ENCODE results near the gene TOX4. TPM values are rescaled to one million over a fixed set of nuclear protein-coding genes. Genes with fewer than 3 reads are reported as not detected.
"Not testable (repeated sequence)": the region's sequence is repeated elsewhere in the genome, so short reads cannot be mapped to it uniquely, and the experiment has no call there.

The TOX4 gene
- 18.5 and 40.5 TPM in 2 replicates for total RNA-seq (2014; rRNA removed; shearing (Covaris generic))

GRCh38 chr14:21476925-21477681, at the start of gene TOX4, which contains the start of gene RAB2B:
Gene TOX4, plus strand, starts transcription at chr14:21477195. Its CDS starts 84 bp downstream, at chr14:21477279.
Gene RAB2B, minus strand, starts transcription at chr14:21476959. Its CDS starts 87 bp downstream, at chr14:21476872.
- DNase-seq (ENCODE audit: low read depth), result peak; percentile 98

- peak; percentile 13 for DNase-seq (ENCODE audit: low read depth)
Observed at GRCh38 chr14:21428930-21429329, 48.1 kb upstream of the TOX4 start.

GRCh38 chr14:21431126-21431525, 45.9 kb upstream of the TOX4 start:
- no peak for DNase-seq (ENCODE audit: low read depth)

GRCh38 chr14:21436567-21437062, 40.4 kb upstream of the TOX4 start:
- no peak for DNase-seq (ENCODE audit: low read depth)

- DNase-seq (ENCODE audit: low read depth), result peak; percentile 98
Observed at GRCh38 chr14:21437063-21437901, 39.7 kb upstream of the TOX4 start.

GRCh38 chr14:21440859-21441258, 36.1 kb upstream of the TOX4 start:
- no peak for DNase-seq (ENCODE audit: low read depth)

- DNase-seq (ENCODE audit: low read depth), result not testable (repeated sequence)
Observed at GRCh38 chr14:21442657-21443056, 34.3 kb upstream of the TOX4 start.

- DNase-seq (ENCODE audit: low read depth), result no peak
Observed at GRCh38 chr14:21449899-21450216, 27.1 kb upstream of the TOX4 start.

GRCh38 chr14:21454843-21455544, 22.0 kb upstream of the TOX4 start:
- peak; percentile 3 for DNase-seq (ENCODE audit: low read depth)

GRCh38 chr14:21455592-21455911, 21.4 kb upstream of the TOX4 start:
- no peak for DNase-seq (ENCODE audit: low read depth)

- DNase-seq (ENCODE audit: low read depth), result peak; percentile 100
Observed at GRCh38 chr14:21455912-21456667, 20.9 kb upstream of the TOX4 start, which contains the start of gene CHD8. Gene CHD8, minus strand, starts transcription at chr14:21456123. Its CDS starts 24,480 bp downstream, at chr14:21431643.

GRCh38 chr14:21467616-21468015, 9.4 kb upstream of the TOX4 start:
- peak; percentile 51 for DNase-seq (ENCODE audit: low read depth)

- DNase-seq (ENCODE audit: low read depth), result no peak
Observed at GRCh38 chr14:21475767-21476522, 1.1 kb upstream of the TOX4 start.

- peak; percentile 74 for DNase-seq (ENCODE audit: low read depth)
Observed at GRCh38 chr14:21476523-21476924, 471 bp upstream of the TOX4 start.

- peak; percentile 9 for DNase-seq (ENCODE audit: low read depth)
Observed at GRCh38 chr14:21486640-21487087, 9.7 kb downstream of the TOX4 start.

GRCh38 chr14:21494902-21495762, 18.1 kb downstream of the TOX4 start:
- DNase-seq (ENCODE audit: low read depth), result no peak

- DNase-seq (ENCODE audit: low read depth), result no peak
Observed at GRCh38 chr14:21496453-21496852, 19.5 kb downstream of the TOX4 start.

GRCh38 chr14:21498540-21499526, 21.8 kb downstream of the TOX4 start:
- peak; percentile 40 for DNase-seq (ENCODE audit: low read depth)
